GM18861 (cell line): ENCODE measurements around the gene INF2.

Source experiments
- ATAC-seq: cut with Tn5 transposase; IDR thresholded peaks from one replicate; pipeline ENCODE4 v1.9.1; 2021; ENCODE audit not compliant: unreplicated experiment

Gene INF2

DNA sequence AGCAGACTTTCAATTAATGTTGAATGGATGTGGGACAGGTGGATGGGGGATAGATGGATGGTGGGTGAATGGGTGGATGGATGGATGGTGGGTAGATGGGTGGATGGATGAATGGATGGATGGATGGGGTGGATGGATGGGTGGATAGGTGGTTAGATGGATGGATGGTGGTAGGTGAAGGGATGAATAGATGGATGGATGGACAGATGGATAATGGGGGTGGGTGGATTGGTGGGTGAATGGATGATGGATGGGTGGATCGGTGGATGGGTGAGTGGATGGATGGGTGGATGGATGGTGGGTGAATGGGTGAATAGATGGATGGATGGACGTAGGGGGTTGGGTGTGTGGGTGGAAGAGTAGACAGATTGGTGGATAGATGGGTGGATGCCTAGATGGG is 14.0 kb upstream of the INF2 start:
- ATAC-seq = no peak

DNA sequence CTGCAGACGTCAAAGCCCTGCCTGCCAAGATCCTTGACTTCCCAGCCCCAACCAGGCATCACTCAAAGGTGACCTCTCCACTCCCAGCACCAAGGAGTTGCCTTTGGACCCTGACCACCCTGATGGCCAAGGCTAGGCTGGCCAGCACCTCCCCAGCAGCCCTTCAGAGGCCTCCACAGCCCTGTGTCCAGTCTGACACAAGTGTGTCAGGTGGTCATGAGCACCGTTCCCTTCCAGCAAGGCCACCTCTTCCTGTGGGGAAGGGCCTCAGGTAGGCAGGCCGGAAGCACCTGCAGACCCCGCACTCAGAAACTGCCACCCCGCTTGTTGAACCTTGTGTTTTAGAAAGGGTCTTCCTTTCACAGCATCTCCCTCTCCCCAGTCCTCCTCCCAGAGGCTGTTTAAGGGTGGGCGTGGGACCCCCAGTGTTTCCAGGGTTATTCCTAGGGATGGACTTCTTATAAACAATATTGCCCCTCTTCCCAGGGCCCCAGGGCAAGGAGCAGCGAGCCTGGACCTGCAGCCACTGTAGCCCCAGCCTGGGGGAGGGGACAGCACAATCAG is 13.2 kb upstream of the INF2 start:
- ATAC-seq = no peak

DNA sequence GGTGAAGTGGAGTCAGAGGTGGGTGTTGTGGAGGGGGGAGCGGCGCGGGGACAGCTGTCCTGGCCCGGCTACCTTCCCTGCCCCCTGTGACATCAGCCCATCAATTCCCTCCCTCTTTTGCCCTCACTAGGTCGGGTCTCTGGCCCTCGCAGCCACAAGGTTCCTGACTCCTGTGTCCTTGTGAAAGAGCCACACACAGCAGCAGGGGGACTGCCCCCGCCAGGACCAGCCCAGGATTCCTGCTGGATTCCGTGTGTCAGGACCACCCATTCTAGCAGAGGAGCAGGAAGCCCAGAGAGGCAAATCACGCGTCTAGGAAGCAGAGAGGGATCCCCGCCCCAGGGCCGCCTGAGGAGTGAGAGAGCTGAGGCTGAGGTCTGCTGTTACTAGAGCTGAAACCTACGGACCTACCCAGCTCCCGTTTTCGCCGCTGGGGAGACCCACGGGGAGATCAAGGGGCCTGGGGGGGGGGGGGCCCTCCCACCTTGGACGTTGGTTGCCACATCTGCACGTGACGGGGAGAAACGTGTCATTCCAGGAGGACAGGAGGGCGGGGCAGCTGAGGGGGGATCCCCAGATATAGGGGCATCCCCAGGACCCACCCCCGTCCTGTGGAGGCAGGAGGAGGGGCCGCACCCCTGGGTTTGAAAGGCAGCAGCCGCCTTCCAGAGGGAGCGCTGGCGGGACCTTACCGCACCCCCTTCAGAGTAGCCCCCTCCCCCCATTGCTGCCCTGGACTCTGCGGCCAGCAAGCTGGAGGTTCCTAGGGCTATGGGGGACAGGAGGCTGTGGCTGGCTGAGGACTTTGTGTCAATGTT is 12.5 kb upstream of the INF2 start:
- peak; percentile 9 for ATAC-seq

DNA sequence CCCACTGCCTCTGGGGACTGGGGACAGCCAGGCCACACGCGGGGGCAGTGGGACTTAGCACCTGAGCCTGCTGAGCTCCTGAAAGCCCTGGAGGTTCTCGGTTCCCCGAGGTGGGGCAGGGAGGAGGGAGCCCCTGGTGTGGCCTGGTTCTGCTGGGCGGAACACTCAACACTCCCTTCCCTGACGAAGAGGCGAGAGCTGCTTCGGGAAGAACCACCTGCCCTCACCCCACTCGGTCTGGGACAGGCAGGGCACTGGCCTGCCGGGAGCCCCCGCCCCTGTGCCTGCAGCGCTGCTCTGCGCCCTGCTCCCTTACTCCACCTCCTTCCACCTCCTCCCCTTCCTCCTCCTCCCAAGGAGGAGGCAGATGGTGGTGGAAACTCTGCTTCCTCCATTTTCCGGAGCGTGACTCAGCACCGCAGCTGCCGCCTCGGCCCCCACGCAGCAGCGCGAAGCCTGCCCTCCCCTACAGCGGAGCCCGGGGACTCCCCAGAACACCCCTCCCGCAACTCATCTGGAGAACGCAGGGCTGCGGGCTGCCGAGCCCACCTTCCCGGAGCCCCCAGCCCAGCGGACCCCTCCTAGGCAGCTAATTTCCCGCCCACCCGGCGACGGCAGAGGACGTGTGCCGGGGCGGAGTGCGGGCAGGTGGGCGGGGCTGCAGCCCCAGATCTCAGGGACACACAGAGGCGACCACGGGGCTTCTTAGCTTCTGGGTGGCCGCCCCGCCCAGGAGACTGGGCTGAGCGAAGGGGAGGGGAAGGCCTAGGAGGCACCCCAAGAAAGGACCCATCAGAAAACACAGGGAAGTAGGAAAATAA is 11.7 kb upstream of the INF2 start:
- ATAC-seq = peak; percentile 36

DNA sequence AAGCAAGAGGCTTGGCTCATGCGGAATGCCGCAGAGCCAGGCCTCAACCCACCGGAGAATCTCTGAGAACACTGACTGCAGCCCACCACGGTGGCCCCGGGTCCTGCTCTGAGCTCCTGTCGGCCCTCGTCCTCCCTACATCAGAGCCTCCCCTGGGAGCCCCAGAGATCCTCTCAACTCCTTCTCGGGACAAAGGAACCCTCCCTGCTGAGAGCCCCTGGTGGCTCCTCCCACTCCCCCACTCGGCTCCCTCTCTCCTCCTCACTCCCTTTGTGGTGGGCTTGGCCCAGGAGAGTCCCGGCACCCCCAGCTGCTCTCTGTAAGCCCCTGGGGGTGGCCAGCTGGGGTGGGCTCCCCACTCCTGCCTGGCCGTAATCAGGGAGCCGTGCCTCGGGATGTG is 11.1 kb upstream of the INF2 start:
- ATAC-seq = peak; percentile 10

DNA sequence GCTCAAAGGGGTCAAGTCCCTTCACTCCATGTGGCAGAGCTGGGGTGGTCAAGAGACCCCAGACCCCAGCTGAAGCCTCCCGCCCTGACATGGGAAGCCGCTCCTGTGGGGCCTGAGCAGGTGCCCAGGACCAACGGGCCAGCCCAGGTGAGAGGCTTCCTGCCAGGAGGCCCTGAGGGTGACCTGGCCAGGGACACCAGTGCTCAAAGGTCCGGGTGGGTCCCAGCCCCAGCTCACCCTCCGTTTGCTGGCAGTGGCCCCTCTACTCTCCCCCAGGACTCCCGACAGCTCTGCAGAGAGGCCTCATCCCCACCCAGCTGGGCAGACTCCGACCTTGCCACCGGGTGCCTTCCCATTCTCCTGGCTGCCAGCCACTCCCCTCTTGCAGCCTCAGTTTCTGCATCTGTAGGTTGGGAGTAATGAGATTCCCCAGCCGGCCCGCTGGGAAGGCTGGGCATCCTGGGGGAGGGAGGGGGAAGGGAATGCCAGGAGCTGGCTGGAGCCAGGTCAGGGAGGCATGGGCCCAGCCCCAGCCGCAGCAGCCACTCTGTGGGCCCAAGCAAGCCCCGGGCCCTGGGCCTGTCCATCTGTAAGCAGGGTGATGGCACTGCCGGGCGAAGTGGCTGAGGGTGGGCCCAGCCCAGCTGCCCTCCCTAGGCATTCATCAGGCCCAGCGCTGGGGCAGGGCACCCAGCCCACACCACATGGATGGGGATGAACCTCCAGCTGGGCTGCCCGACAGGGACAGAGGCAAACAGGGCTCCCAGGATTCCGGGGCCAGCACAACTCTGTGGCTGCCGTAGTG is 10.3 kb upstream of the INF2 start:
- ATAC-seq = no peak

DNA sequence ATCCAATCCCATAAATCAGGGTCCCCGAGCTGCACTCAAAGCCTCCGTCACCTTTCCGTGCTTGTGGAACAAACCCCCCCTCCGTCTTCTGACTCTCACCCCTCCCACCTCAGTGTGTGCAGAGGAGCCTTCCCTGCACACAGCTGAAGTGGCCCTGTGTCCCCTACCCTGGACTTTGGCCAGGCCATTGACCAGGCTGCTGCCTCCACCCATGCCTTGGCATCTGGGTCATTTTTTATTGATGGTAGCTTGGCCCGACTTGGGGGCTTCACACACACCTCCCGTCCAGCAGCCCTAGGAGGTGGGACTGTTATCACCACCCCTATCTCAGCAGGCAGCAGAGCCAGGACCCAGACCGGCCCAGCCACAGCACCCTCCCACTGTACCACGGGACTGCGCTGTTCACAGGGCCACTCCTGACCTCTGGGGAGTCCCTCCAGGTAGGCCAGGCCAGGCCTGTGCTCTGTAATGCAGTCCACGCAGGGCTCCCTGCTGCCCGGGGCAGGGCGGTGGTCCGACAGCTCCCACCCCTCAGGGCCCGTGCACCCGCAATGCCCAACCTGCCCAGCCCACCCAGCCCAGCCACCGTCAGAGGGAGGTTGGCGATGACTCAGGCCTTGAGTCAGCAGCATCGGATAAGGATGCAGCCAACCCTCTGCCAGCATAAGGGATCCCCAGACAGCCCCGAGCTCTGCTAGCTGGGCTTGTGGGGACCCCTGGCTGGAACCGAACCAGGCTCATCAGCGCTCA is 9.2 kb upstream of the INF2 start:
- no peak for ATAC-seq

DNA sequence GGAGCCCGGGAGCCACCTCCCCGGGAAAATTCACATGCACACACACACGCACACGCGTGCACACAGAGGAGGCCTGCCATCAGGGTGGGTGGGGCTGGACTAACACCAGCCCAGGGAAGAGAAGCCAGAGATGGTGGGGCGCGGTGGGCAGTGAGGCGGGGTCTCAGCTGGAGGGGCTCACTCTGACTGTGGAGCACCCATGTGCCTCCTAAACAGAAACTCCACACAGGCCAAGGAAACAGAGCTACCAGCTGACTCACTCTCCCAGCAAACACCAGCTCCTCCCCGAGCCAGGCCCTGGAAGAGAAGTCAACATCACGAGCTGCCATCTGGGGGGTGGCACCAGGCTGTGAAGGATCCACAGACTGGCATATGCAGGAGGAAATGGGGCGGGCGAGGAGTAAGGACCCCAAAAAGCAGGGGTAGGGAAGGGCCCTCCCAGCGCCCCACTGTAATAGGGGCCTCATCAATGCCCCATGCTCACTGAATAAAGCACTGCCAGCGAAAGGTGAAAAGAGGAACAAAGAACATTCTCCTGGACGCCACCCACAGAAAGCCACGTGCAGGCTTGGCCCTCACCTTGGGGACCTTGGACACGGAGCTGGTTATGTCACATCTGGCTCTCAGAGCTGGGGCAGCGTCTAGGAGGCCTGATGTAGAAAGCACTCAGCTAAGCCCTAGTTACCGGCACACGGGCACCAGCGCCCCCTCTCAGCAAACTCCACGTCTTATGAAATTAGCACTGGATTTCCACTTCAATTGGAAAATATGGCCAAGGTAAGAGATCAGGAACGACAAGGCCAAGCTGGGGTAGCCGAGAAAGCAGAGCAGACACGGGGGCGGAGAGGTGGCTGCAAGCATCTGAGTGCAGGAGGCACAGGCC is 8.4 kb upstream of the INF2 start:
- no peak for ATAC-seq

DNA sequence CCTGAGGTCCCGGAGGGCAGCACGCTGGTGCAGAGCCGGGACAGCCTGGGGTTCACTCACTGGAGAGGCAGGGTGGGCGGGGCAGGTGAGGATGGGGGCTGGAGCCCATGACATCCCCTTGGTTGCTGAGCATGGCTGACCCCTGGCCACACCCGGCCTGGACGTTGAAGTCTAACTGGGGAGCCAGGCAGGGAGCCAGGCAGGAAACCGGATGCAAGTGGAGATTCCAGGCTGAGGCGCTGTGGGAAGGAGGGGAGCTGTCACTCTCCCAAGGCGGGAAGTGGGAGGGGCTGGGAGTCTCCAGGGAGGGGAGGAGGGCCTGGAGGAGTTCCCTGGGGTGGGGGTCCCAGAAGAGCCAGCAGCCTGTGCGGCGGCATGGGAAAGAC is 7.7 kb upstream of the INF2 start:
- no peak for ATAC-seq

DNA sequence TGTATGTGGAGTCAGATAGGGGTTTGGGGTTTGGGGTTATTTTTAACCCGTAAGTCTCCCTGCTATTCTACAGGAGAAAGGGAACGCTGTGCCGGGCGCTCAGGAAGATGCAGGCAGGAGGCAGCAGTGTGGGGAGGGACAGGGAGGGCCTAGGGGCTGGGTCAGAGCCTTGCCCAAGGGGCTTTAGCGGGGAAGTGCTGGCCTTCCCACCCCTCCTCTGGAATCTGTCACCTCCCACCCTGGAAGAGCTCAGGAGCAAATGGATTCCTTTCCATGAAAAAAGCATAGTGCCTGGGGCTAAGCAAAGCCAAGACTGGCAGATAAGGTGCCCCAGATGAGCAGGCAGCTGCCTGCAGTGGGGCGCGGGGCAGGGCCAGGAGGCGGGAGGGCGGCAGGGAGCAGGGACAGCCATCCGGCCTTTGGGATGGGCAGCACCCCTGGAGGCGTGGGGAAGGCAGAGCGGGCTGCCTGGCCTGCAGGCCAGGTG is 7.3 kb upstream of the INF2 start:
- ATAC-seq = no peak

DNA sequence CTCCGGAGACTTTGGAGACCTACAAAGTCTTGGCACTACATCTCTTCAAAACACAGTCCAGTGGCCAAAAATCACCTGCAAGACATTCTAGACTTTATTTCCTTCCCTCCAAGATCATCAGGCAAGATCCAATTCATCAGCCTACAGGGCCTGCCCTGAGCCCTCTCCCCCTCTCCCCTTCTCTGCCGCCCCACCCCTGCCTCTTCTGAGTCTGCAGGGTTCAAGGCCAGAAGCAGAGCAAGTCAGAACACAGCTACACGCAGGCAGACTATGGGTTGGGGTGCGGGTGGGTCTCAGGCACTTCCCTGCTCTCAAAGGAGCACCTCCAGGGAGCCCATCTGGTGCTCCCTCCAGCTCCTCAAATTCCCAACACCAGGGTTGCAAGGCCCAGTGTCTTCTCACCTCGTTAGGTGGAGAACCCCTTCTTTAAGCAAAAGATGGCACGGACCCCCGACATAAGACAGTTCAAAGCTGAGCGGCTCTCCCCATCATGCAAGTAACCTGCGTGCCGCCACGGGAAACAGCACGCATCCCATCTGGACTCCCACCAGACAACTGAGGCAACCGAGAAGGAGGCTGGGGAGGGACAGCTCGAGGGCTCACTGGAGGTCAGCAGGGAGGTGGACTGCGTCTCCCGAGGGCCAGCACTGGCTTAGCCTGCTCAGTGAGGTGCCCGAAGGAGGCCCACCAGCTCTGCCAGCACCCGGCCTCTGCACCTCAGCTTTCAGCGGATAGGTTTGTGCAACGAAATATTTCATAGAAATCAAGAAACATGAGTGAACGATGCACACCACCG is 5.6 kb upstream of the INF2 start:
- no peak for ATAC-seq

DNA sequence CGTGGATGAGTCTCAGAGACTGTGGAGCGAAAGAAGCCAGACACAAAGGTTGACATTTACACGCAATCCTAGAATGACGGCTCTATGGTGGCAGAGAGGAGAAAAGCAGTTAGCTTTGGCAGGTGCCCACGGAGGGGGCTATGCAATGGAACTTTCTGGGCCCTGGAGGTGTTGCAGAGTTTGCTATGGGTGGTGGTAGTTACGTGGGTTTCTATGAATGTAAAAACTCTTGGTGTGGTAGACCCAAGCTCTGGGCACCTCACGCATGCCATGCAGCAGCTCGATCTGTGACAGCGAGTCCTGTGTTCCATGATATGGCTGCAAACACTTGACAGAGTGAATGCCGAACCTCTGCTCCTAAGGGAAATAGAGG is 5.0 kb upstream of the INF2 start:
- ATAC-seq = no peak

DNA sequence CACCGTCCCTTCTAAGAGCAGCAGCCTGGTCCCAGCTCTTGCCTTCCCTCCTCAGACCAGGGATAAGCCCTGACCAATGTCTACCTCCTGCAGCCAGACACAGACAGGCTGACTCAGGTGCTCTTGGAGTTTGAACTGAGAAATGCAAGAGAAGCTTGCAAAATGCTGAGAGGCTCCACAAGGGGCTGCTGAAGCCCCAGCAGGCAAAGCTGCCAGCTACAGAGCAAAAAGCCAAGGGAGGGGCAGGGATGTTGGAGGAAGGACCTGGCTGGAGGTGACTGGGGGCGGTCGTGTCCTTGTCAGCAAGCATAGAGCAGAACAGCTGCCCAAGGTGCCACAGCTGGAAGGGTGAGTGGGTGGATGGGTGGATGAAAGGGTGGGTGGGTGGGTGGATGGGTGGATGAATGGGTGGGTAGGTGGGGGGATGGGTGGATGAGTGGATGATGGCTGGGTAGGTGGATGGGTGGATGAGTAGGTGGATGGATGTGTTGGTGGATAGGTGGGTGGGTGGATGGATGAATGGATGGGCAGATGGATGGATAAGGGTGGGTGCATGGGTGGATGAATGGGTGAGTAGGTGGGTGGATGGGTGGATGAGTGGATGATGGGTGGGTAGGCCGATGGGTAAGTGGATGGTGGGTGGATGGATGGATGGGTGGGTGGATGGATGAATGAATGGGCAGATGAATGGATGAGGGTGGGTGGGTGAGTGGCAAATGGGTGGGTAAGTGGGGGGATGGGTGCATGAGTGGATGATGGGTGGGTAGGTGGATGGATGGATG is 4.0 kb upstream of the INF2 start:
- no peak for ATAC-seq

DNA sequence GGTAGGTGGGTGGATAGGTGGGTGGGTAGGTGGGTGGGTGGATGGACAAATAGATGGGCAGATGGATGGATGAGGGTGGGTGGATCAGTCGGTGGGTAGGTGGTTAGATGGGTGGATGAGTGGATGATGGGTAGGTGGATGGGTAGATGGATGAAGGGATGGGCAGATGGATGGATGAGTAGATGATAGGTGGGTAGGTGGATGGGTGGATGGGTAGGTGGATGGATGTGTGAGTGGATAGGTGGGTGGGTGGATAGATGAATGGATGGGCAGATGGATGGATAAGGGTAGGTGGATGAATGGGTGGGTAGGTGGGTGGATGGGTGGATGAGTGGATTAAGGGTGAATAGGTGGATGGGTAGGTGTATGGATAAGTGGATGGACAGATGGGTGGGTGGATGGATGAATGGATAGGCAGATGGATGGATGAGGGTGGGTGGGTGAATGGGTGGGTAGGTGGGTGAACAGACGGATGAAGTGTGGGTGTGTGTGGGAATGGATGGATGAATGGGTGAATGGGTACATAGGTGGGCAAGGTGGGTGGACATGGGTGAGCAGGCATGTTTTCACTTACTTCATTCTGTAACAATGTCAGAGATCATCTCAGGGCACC is 3.3 kb upstream of the INF2 start:
- no peak for ATAC-seq

DNA sequence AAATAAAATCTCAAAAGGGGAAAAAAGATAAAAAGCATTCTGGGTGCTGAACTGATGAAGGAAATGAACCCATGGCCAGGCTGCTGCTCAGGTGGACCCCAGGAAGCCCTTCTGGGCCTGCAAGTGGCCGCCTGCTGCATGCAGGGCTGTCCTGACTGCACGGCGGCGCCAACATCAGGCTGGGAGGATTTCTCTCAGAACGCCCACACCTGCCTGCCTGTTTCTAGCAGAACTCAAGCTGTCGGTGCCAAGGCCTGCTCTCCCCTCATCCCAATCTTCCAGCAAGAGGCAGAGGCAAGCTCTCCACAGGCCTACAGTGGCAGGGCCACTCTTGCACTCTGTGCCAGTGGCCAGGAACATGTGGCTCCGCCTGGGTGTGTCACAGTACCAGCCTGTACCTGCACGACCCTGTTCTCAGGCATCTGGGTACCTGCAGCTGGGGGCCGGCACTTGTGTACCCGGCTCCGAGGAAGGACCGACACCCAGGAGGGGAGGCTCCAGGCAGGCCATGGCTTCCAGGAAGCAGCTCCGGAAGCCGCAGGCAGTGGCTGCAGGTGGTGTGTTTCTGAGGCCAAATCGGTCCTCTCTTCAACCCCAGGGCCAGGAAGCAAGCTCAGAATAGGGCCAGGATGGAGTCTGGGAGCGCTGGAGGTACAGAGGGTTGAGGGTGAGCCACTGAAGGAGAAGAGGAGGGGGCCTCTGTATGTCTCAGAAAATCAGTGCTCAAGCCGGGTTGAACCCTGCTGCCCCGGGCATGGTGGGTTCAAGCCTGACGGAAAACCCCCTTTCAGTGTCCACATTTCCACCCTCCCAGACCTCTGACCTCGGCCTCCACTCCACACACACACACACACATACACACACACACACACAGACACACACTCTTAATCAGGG is 2.5 kb upstream of the INF2 start:
- no peak for ATAC-seq
